Gastrocnemius medialis (tissue), 4 donors: ENCODE data around the gene RNF214.

Experiments used
- POLR2A ChIP-seq, 2 donors: fragments of 450-650 bp; IDR thresholded peaks; one replicate each; pipeline ENCODE4 v1.6.1; 2017; ENCODE audit warnings: antibody characterized with exemption in 2 of 2, mild to moderate bottlenecking in 2 of 2, moderate library complexity in 2 of 2
- TF ChIP-seq, protein P1 (sequence below), 5 experiments: fragments of 450-650 bp in 3 of 5; fragments of 200-600 bp in 2 of 5; sonication (generic) in 2 of 5; IDR thresholded peaks in 4 of 5; conservative IDR thresholded peaks in 1 of 5; 1 replicate in 4 of 5; 2 replicates in 1 of 5; pipeline ENCODE4 v1.5.1; 2016 to 2019; ENCODE audit warnings: antibody characterized with exemption in 5 of 5, mild to moderate bottlenecking in 3 of 5, moderate library complexity in 3 of 5

DNA sequence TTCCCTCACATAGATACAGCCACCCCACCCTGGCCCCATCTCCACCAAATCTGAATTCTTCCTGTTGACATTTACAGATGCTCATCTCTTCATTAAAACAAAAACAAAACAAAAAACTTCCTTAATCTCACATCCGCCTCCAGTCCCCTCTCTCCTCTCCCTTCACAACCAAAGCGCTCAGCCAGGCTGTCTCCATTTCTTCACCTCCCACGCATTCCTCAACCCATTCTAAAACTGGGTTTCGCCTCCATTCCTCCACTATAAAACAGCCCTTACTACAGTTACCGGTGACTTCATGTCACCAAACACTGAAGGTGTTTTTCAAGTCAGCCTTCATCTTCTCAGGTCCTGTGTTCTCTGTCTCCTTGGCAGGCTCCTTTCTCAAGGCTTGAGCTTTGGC is 68.3 kb downstream of the RNF214 start:
- TF ChIP-seq, protein P1, sequence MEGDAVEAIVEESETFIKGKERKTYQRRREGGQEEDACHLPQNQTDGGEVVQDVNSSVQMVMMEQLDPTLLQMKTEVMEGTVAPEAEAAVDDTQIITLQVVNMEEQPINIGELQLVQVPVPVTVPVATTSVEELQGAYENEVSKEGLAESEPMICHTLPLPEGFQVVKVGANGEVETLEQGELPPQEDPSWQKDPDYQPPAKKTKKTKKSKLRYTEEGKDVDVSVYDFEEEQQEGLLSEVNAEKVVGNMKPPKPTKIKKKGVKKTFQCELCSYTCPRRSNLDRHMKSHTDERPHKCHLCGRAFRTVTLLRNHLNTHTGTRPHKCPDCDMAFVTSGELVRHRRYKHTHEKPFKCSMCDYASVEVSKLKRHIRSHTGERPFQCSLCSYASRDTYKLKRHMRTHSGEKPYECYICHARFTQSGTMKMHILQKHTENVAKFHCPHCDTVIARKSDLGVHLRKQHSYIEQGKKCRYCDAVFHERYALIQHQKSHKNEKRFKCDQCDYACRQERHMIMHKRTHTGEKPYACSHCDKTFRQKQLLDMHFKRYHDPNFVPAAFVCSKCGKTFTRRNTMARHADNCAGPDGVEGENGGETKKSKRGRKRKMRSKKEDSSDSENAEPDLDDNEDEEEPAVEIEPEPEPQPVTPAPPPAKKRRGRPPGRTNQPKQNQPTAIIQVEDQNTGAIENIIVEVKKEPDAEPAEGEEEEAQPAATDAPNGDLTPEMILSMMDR (IDR thresholded peaks at IDR 0.05 in 4 of 5, conservative IDR thresholded peaks at IDR 0.05 in 1 of 5), result no peak
- TF ChIP-seq POLR2A (IDR thresholded peaks at IDR 0.05), result no peak
